Activated gamma-delta T cell (primary cell): ENCODE data around the gene ADRM1.

Source experiments
- DNase-seq: peaks from one replicate; lab custom pipeline; 2025; lab: John Stamatoyannopoulos, UW
- total RNA-seq, 2 donors: gene quantifications; one replicate each; lab custom pipeline; 2026; lab: John Stamatoyannopoulos, UW

ADRM1 gene
- total RNA-seq, result 62.8 to 63.7 reads per million in 2 donors

GRCh38 chr20:62302341-62303061 lies at the start of gene ADRM1:
TSS of gene ADRM1 (plus strand) at chr20:62302997. CDS start at chr20:62303569, 572 bp downstream.
- DNase-seq, result peak; percentile 96

DNA sequence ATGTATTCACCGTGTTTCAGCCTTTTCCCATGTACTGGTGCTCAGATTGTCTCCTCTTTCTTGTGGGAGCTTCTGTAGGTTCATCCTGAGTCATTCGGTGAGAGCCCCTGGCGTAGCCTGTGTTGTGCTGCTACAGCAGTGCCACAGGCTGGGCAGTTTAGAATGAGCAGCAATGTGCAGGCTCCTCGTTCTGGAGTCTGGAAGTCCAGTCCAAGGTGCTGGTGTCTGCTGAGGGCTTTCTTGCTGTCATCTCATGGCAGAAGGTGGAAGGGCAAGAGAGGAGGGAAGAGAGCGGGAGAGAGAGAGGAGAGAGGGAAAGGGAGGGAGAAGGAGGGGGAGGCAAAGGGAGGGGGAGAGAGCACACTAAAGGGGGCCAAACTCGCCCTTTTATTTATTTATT lies 49.4 kb upstream of the ADRM1 start:
- no peak for DNase-seq

- DNase-seq, result no peak
Observed at GRCh38 chr20:62254021-62254724, 48.6 kb upstream of the ADRM1 start.

DNA sequence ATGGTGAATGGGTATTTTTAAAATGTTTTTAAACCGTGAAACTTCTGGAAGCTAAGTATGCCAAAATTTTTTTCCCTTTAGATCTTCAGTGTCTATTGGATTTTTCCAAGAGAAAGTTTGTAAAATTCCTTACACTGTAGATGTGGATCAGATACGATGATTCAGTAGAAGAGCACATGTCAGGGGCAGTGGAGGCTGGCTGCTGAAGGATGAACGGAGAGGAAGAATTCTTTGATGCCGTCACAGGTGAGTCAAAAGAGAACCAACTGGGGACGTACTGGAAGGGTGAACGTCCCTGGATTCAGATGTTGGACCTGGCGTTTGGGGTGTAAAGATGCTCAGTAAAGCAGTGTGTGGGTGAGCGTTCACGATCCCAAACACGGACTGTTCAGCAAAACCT lies 46.8 kb upstream of the ADRM1 start:
- DNase-seq, result no peak

DNA sequence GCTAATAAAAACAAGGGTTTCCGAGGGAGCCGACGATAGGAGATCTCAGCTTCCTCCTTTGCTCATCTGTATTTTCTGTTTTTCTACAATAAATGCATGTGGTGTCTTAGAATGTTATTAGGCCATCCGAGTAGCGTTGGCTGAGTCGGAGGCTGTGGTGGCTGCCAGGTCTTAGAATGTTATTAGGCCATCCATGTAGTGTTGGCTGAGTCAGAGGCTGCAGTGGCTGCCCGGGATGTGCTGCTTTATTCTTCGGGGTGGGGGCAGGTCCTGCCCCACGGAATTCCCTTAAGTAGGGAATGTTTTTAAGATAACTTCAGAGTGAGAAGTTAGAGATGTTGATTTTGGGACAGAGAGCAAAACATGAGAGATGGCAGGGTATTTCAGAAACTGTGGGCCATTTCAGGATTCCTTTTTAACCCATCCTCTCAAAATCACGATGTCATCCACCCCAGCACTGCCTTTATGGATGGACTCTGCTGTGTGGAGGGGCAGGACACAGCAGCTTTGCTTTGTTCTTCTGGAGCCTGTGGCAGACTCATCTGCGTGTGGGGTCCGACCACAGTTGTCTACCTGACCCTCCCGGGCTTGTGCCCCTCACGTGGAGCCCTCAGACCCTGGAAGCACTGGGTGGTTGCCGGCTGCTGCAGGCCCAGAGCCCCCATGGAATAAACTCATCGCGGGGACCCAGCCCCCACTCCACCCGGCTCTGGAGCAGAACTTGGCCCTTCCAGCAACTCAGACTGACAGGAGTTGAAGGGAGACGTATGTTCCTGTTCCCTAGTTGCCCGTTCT lies 44.1 kb upstream of the ADRM1 start:
- no peak for DNase-seq

GRCh38 chr20:62259294-62259565 lies 43.6 kb upstream of the ADRM1 start:
- DNase-seq, result no peak

- DNase-seq, result no peak
Observed at GRCh38 chr20:62262064-62262463, 40.7 kb upstream of the ADRM1 start.

DNA sequence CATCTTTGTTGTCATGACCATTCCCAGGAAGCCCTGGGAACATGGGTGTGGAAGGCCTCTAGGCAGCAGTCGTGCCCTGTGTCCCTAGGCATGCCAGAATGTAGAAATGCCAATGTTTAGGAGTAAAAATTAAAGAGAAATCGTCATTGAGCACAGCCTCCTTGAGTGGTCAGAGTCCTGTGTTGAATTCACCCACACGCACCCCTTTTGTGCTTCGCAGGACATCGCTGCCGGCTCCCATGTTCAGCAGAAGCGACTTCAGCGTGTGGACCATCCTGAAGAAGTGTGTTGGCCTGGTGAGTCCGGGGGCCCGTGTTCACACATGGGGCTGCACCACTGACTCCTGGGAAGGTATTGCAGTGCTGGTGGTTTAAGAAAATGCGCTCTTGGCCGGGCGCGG lies 39.4 kb upstream of the ADRM1 start:
- no peak for DNase-seq

GRCh38 chr20:62265365-62265764 lies 37.4 kb upstream of the ADRM1 start:
- DNase-seq, result no peak

GRCh38 chr20:62266340-62266739 lies 36.5 kb upstream of the ADRM1 start:
- no peak for DNase-seq

GRCh38 chr20:62266851-62267250 lies 35.9 kb upstream of the ADRM1 start:
- no peak for DNase-seq

- no peak for DNase-seq
Observed at GRCh38 chr20:62267543-62267942, 35.3 kb upstream of the ADRM1 start.

DNA sequence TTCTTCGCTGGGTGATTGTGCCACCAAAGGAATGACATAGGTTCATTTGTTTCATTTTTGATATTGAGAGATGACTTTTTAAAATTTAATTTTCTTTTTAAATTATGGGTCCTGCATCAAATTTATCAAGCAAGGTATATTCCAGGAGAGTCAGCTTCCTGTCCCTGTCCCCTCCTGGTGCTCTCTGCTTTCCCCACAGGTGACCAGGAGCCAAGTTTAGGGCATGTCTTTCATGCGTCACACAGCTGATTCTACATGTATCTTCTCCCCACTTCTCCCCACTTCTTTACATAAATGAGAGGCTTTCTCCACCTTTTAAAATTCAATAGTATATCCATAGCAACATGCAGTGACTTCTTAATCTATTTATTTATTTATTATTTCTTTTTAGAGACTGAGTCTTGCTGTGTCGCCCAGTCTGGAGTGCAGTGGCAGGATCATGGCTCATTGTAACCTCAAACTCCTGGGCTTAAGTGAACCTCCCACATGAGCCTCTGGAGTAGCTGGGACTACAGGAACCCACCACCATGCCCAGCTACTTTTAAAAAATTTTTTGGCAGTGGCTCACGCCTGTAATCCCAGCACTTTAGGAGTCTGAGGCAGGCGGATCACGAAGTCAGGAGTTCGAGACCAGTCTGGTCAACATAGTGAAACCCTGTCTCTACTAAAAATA lies 34.4 kb upstream of the ADRM1 start:
- no peak for DNase-seq

DNA sequence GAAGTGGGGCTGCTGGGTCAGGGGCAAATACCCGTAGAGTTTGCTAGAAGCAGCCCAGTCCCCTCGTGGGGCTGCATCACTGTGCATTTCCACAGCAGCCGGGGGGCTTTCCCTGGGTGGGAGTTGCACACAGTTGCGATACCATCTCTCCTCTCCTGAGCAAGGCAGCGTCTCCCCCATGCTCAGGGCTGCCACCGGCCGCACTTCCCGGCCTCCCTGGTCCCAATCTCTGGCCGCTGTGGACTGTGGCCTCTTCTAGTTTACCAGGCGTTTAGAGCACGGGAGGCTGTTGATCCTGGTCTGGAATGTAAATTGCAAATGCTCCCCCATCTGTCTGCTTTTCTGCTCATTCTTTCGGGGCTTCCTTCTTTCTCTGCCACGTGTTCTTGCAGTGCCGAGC lies 33.4 kb upstream of the ADRM1 start:
- no peak for DNase-seq

DNA sequence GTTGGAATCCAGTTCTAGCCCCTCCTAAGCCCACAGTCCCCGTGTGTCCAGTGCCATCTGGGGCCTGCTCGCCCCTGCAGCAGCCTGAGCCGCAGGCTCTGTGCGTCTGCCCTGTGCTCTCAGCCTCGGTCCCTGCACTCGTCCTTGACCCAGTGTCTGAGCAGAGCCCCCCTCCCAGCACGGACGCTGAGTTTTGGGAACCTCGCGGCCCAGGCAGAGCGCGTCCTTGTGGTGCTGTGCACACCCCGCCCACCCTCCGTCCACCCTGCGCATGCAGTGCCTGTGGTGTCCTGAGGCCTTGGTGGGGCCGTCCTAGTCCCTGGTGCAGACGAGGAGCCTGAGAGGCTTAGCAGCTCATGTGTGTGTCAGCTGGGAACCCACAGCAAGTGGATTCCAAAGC lies 32.9 kb upstream of the ADRM1 start:
- no peak for DNase-seq

- no peak for DNase-seq
Observed at GRCh38 chr20:62272200-62272599, 30.6 kb upstream of the ADRM1 start.

GRCh38 chr20:62273416-62273815 lies 29.4 kb upstream of the ADRM1 start:
- DNase-seq, result no peak

DNA sequence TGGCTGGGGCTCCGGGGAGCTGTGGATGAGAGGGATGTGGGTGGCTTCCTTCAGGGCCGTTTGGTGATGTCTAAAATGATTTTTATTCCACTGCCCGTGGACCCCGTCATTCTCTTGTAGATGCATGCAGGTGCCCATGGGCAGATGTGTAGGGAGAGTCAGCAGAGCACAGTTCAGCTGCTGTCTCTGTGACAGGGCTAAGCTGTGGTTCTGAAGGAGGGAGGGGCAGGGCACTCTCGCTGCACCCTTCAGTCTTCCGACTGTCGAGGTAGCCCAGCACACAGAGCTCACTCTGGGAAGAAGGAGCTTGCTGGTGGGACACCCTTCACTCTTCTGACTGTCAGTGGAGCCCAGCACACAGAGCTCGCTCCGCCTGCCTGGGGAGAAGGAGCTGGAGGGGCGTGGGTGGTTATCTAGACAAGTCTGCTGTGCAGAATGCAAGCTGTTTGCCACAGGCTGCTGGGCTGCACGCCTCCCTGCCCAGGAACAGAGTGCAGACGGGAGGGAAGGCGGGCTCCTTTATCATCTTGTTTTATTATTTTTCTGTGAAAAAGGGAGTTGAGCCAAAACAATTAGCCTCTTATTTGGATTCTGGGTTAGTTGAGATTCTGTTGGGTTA lies 28.4 kb upstream of the ADRM1 start:
- no peak for DNase-seq

GRCh38 chr20:62275219-62275618 lies 27.6 kb upstream of the ADRM1 start:
- no peak for DNase-seq

DNA sequence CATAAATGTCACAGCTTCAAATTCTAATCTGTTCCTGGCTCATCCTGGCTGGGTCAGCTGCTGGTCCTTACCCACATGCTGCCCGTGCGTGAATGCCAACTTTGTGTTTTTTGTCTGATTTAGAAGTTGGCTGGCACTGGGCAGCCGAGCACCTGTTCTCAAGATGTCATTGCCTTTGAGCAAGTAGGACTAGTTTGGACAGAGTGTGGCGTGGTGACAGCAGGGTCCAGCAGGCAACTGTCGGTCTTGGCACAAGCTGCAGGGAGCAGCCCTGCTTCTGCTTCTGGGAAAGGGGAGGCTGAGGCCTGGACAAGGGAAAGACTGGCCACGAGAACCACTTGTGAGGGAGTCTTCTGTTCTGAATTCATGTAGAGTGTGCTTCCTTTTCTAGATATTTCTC lies 26.4 kb upstream of the ADRM1 start:
- DNase-seq, result no peak

DNA sequence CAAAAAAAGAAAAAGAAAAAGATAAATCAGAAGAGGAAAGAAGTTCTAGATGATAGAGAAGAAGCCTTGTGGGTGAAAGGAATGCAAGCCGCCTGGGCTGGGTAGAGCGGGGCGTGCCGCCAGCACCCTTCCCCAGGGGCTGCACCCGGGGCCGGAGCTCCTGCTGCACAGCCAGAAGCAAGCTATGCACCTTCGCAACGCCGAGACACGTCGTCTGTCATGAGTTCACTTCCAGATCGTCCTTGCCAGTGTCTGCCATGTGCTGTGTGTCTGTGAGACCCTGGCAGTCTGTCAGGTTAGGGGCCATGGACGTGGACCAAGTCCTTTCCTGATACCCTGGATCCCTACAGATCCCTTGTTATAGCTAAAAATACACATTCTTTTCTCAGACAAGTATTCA lies 25.5 kb upstream of the ADRM1 start:
- no peak for DNase-seq

DNA sequence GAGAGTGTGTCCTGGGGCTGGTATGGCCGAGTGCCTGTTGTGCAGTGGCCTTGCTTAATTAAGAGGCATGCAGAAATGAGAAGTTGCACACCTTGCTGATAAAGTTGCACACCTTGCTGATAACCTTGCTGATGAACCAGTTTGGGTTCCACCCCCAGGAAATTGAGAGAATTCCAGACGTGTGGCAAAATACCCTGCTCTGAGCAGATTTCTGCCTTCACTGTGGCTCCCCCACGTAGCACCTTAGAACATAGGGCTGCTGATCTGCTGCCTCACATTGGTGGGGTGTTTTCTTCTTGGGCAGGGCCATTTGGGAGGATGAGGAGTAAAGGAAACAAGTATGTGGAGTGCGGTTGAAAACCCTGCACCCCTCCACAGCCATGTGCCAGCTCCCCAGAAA lies 22.5 kb upstream of the ADRM1 start:
- no peak for DNase-seq
